Midbrain (tissue), 1 donor: ENCODE measurements around the gene PPP1R14B.
"Not testable (repeated sequence)": the region's sequence is repeated elsewhere in the genome, so short reads cannot be mapped to it uniquely, and the experiment has no call there.

Experiments used
- DNase-seq: peaks from one replicate; lab custom pipeline; 2025; lab: John Stamatoyannopoulos, UW

Gene PPP1R14B

GRCh38 chr11:64260147-64260708, 13.5 kb upstream of the PPP1R14B start:
- no peak for DNase-seq

- no peak for DNase-seq
These were observed 12.9 kb upstream of the PPP1R14B start for GRCh38 chr11:64259533-64260067.

- DNase-seq = no peak
These were observed 12.3 kb upstream of the PPP1R14B start for GRCh38 chr11:64258946-64259532.

- no peak for DNase-seq
These were observed 11.6 kb upstream of the PPP1R14B start for GRCh38 chr11:64258356-64258755.

GRCh38 chr11:64256300-64256699, 9.6 kb upstream of the PPP1R14B start:
- DNase-seq = no peak

- no peak for DNase-seq
These were observed 8.7 kb upstream of the PPP1R14B start for GRCh38 chr11:64255135-64256128.

- no peak for DNase-seq
These were observed 7.6 kb upstream of the PPP1R14B start for GRCh38 chr11:64254326-64254725.

GRCh38 chr11:64253481-64253880, 6.7 kb upstream of the PPP1R14B start:
- peak; percentile 66 for DNase-seq

- no peak for DNase-seq
These were observed 6.3 kb upstream of the PPP1R14B start for GRCh38 chr11:64253043-64253442.

- no peak for DNase-seq
These were observed 5.5 kb upstream of the PPP1R14B start for GRCh38 chr11:64252003-64252872.

- no peak for DNase-seq
These were observed 4.9 kb upstream of the PPP1R14B start for GRCh38 chr11:64251753-64252002.

- peak; percentile 53 for DNase-seq
These were observed 4.4 kb upstream of the PPP1R14B start, which contains the start of gene PLCB3 for GRCh38 chr11:64251016-64251752. Gene PLCB3, plus strand, starts transcription at chr11:64251530. Its CDS starts 120 bp downstream, at chr11:64251650.

GRCh38 chr11:64250415-64251015, 3.8 kb upstream of the PPP1R14B start:
- no peak for DNase-seq

GRCh38 chr11:64249563-64250414, 3.0 kb upstream of the PPP1R14B start:
- no peak for DNase-seq

- no peak for DNase-seq
These were observed 2.3 kb upstream of the PPP1R14B start for GRCh38 chr11:64249038-64249437.

GRCh38 chr11:64248578-64248977, 1.8 kb upstream of the PPP1R14B start:
- no peak for DNase-seq

- no peak for DNase-seq
These were observed 1.2 kb upstream of the PPP1R14B start for GRCh38 chr11:64247729-64248531.

- not testable (repeated sequence) for DNase-seq
These were observed 197 bp downstream of the PPP1R14B start for GRCh38 chr11:64246621-64246870.
